Sigmoid colon (tissue), 7 donors: Measurements from ENCODE around the gene APLF. TPM values are rescaled to one million over a fixed set of nuclear protein-coding genes. Genes with fewer than 3 reads are reported as not detected.
A peak's percentile ranks its signal among the peaks of the same experiment; 100 is the strongest.
"Not testable (repeated sequence)": the region's sequence is repeated elsewhere in the genome, so short reads cannot be mapped to it uniquely, and the experiment has no call there.

Source experiments
- DNase-seq: peaks from one replicate; pipeline ENCODE4 v3.0.0-alpha.2; 2019
- H3K27ac ChIP-seq, 4 donors: fragments of 200-600 bp; sonication (generic); one replicate each; pipeline ENCODE4 v1.5.1; 2016 to 2019; ENCODE audit warnings: mild to moderate bottlenecking in 1 of 4
- H3K27me3 ChIP-seq, 3 donors: fragments of 200-600 bp; sonication (generic); one replicate each; pipeline ENCODE4 v1.5.1; 2019; ENCODE audit warnings: mild to moderate bottlenecking in 1 of 3
- H3K36me3 ChIP-seq, 4 donors: fragments of 200-600 bp; sonication (generic); one replicate each; pipeline ENCODE4 v1.5.1; 2016 to 2019
- H3K4me1 ChIP-seq, 4 donors: fragments of 200-600 bp; sonication (generic); one replicate each; pipeline ENCODE4 v1.5.1; 2017 to 2019
- H3K4me3 ChIP-seq, 4 donors: fragments of 200-600 bp; sonication (generic); one replicate each; pipeline ENCODE4 v1.5.1; 2017 to 2019; ENCODE audit warnings: mild to moderate bottlenecking in 2 of 4, moderate library complexity in 1 of 4
- H3K9me3 ChIP-seq, 4 donors: fragments of 200-600 bp in 3 of 4; sonication (generic) in 3 of 4; one replicate each; pipeline versions ENCODE4 v1.5.1 to v1.6.1; 2013 to 2019
- CTCF ChIP-seq, 4 experiments: fragments of 450-650 bp in 3 of 4; fragments of 200-600 bp in 1 of 4; IDR thresholded peaks; one replicate each; pipeline ENCODE4 v1.5.1; 2016 to 2019; ENCODE audit warnings: antibody characterized with exemption in 4 of 4, mild to moderate bottlenecking in 3 of 4, moderate library complexity in 2 of 4
- EP300 ChIP-seq, 4 donors: sonication (generic); formaldehyde crosslinking; IDR thresholded peaks; one replicate each; pipeline ENCODE4 v1.6.1; 2017; ENCODE audit warnings: antibody characterized with exemption in 4 of 4
- POLR2A ChIP-seq, 2 donors: fragments of 450-650 bp; IDR thresholded peaks; one replicate each; pipeline ENCODE4 v1.6.1; 2016; ENCODE audit warnings: antibody characterized with exemption in 2 of 2, mild to moderate bottlenecking in 2 of 2, moderate library complexity in 2 of 2
- POLR2AphosphoS5 ChIP-seq, 4 donors: sonication (generic); formaldehyde crosslinking; IDR thresholded peaks; one replicate each; pipeline ENCODE4 v1.6.1; 2017; ENCODE audit warnings: antibody characterized with exemption in 4 of 4
- WGBS, 2 donors: extraction: QIAGEN DNeasy Blood & Tissue Kit; methylation state at CpG; one replicate each; pipeline ENCODE4 v1.1.7; 2013; 5-methylcytosine and 5-hydroxymethylcytosine counted together
- intact Hi-C: fragments of 100-400 bp; cut with DNase I; formaldehyde crosslinking; loops from one replicate; pipeline ENCODE4 v1.15.1; 2023
- polyA plus RNA-seq, 3 donors: library from polyadenylated mRNA; stranded (reverse); fragments of 200-250 nt; gene quantifications; one replicate each; pipeline ENCODE4 v1.2.3, GENCODE V29; 2013
- total RNA-seq, 4 donors: library from RNA; depleted of rRNA; stranded (reverse); fragments of >200 nt; gene quantifications; one replicate each; pipeline ENCODE4 v1.1.0, GENCODE V29; 2016
- donor health status: healthy with polysubstance abuse.
- donor health status: Bipolar disorder and iron deficiency.
- donor health status: healthy.

The APLF gene
- total and polyA plus RNA-seq, 7 donors = 0.23 to 21.7 (median 11.0) TPM

DNA sequence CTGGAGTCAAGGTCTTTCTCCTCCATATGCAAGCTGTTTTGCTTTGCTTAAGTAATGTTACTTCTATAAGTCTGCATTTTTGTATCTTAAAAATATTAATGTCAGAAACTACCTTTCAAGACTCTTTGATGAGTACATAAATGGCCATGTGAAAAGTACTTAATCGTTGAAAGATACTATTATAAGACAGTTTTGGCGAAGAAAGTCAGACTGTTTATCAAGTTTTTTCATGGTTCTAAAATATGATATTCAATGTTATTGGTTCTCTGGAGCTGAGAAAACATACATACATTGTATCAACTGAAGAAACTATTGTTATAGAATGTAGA, 25.4 kb upstream of the APLF start:
- Histone ChIP-seq H3K36me3 (no peaks in the 10 kb centered on the region), H3K4me3 (no peak overlapping the region), H3K27ac (no peak overlapping the region), H3K9me3 (no peaks in the 10 kb centered on the region), H3K27me3 (no peaks in the 10 kb centered on the region), H3K4me1 (peaks cover 0 to 17% (median 12%) of the 10 kb centered on the region in 4 donors)
- TF ChIP-seq EP300 (IDR thresholded peaks at IDR 0.05) = no peak
- no peak for TF ChIP-seq POLR2A (IDR thresholded peaks at IDR 0.05)
- TF ChIP-seq CTCF (IDR thresholded peaks at IDR 0.05) = no peak
- TF ChIP-seq POLR2AphosphoS5 (IDR thresholded peaks at IDR 0.05) = no peak
- DNase-seq = no peak
- WGBS, 2 donors = 89 to 90% methylated on average over 2 of the region's 2 CpGs
- intact Hi-C loops = loop anchor here (1.0 to 10.0 kb wide), 3 partner anchors 80 to 320 kb away; partner anchors contain the start of gene PPP3R1

- not testable (repeated sequence) for H3K4me1 ChIP-seq, DNase-seq, H3K4me3 ChIP-seq, H3K9me3 ChIP-seq, H3K27ac ChIP-seq, H3K27me3 ChIP-seq, H3K36me3 ChIP-seq
- intact Hi-C loops = loop anchor here (10.0 kb wide), 1 partner anchor 192 kb away; the partner anchor contains the start of gene PPP3R1
- 78 to 84% methylated on average over 2 to 3 of the region's 3 CpGs for WGBS, 2 donors
These were observed 21.0 kb upstream of the APLF start for GRCh38 chr2:68446425-68446824.

GRCh38 chr2:68447118-68447517, 20.3 kb upstream of the APLF start:
- Histone ChIP-seq H3K9me3 (no peaks in the 10 kb centered on the region), H3K27ac (no peak overlapping the region), H3K36me3 (no peaks in the 10 kb centered on the region), H3K27me3 (no peaks in the 10 kb centered on the region), H3K4me3 (no peak overlapping the region), H3K4me1 (no peaks in the 10 kb centered on the region)
- DNase-seq = no peak
- 90 to 94% methylated on average over 16 of the region's 16 CpGs for WGBS, 2 donors
- intact Hi-C loops = loop anchor here (10.0 kb wide), 1 partner anchor 192 kb away; the partner anchor contains the start of gene PPP3R1
- TF ChIP-seq CTCF (IDR thresholded peaks at IDR 0.05) (no peak), EP300 (IDR thresholded peaks at IDR 0.05) (no peak), POLR2A (IDR thresholded peaks at IDR 0.05) (no peak), POLR2AphosphoS5 (IDR thresholded peaks at IDR 0.05) (no peak)

GRCh38 chr2:68448671-68449653, 18.4 kb upstream of the APLF start:
- Histone ChIP-seq H3K36me3 (no peaks in the 10 kb centered on the region), H3K27ac (no peak overlapping the region), H3K27me3 (no peaks in the 10 kb centered on the region), H3K4me3 (no peak overlapping the region), H3K9me3 (no peaks in the 10 kb centered on the region), H3K4me1 (no peaks in the 10 kb centered on the region)
- DNase-seq = peak; percentile 74
- TF ChIP-seq POLR2A (IDR thresholded peaks at IDR 0.05) (no peak), CTCF (IDR thresholded peaks at IDR 0.05) (peak in 1 of 4 experiments; percentile 15)
- 92 to 94% methylated on average over 24 of the region's 24 CpGs for WGBS, 2 donors
- intact Hi-C loops = loop anchor here (10.0 kb wide), 1 partner anchor 194 kb away; the partner anchor contains the start of gene PPP3R1

- Histone ChIP-seq H3K4me3 (no peak overlapping the region), H3K27me3 (no peaks in the 10 kb centered on the region), H3K27ac (no peak overlapping the region), H3K36me3 (no peaks in the 10 kb centered on the region), H3K4me1 (no peaks in the 10 kb centered on the region), H3K9me3 (no peaks in the 10 kb centered on the region)
- no peak for TF ChIP-seq POLR2A (IDR thresholded peaks at IDR 0.05)
- TF ChIP-seq EP300 (IDR thresholded peaks at IDR 0.05) = no peak
- no peak for TF ChIP-seq CTCF (IDR thresholded peaks at IDR 0.05)
- TF ChIP-seq POLR2AphosphoS5 (IDR thresholded peaks at IDR 0.05) = no peak
- intact Hi-C loops = loop anchor here (10.0 kb wide), 1 partner anchor 62 kb away; no protein-coding TSS in a partner anchor
- WGBS, 2 donors = 72 to 73% methylated on average over 5 of the region's 5 CpGs
- no peak for DNase-seq
These were observed 15.1 kb upstream of the APLF start for GRCh38 chr2:68452158-68452900.
